22Rv1 (cell line): ENCODE results near the gene GCM1.

ENCODE experiments used
- ZFX ChIP-seq: fragments of 450-650 bp; IDR thresholded peaks from 2 replicates; pipeline ENCODE4 v1.6.1; 2017; ENCODE audit warnings: antibody characterized with exemption, borderline replicate concordance
- TF ChIP-seq, protein P1 (sequence below): fragments of 450-650 bp; IDR thresholded peaks from 2 replicates; pipeline ENCODE4 v1.5.1; 2017; ENCODE audit warnings: mild to moderate bottlenecking

DNA sequence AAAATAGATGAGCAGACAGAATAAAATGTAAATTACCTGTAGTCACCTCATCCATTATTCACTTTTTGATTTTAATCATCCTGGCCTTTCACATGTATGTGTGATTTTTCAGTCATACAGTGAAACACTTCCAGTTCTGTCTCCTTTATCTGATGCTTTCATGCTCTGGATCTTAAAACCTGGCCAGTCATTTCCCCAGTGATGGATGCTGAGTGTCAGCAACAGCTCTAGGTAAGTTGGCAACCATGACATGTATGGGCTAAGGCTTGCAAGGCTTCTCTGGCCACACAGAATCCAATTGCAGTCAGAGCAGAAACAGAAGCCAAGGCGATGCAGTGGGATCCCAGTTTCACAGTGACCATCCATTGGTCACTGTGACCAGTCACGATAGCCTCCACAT is 47.6 kb downstream of the GCM1 start:
- TF ChIP-seq, protein P1, sequence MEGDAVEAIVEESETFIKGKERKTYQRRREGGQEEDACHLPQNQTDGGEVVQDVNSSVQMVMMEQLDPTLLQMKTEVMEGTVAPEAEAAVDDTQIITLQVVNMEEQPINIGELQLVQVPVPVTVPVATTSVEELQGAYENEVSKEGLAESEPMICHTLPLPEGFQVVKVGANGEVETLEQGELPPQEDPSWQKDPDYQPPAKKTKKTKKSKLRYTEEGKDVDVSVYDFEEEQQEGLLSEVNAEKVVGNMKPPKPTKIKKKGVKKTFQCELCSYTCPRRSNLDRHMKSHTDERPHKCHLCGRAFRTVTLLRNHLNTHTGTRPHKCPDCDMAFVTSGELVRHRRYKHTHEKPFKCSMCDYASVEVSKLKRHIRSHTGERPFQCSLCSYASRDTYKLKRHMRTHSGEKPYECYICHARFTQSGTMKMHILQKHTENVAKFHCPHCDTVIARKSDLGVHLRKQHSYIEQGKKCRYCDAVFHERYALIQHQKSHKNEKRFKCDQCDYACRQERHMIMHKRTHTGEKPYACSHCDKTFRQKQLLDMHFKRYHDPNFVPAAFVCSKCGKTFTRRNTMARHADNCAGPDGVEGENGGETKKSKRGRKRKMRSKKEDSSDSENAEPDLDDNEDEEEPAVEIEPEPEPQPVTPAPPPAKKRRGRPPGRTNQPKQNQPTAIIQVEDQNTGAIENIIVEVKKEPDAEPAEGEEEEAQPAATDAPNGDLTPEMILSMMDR, result no peak
- no peak for TF ChIP-seq ZFX
